ENCODE measurements around the gene LETM1.

DNA sequence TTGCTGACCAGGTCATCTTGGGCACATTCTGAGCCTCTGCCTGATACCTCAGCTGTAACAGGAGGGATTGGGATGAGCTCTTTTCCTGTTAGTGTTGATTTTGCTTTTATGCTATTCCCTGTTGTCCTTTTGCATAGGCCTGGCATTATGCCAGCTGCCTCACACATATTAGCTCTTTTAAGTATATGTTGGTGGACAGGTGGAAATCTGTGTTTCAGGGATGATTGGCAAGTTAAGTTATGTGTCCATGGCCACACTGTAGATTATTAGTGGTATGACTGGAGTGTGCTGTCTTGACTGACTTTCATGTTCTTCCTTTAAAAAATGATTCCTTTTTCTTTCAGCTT is 44.1 kb upstream of the LETM1 start:
- TF ChIP-seq POLR2AphosphoS5 (IDR thresholded peaks at IDR 0.05; ENCODE audit: low read depth, low read length) = no peak
- no peak for TF ChIP-seq POLR2A (IDR thresholded peaks at IDR 0.05; ENCODE audit: low read depth, low read length)
- no peak for TF ChIP-seq TAF1 (IDR thresholded peaks at IDR 0.05; ENCODE audit: low read depth, low read length)
- TF ChIP-seq SPI1 (IDR thresholded peaks at IDR 0.05; ENCODE audit: low read depth, low read length) = no peak
- no peak for TF ChIP-seq POU2F2 (IDR thresholded peaks at IDR 0.05; ENCODE audit: low read depth, low read length)
